Fibroblast of mammary gland (primary cell): ENCODE measurements around the gene ABCG1.

Experiments
- DNase-seq: peaks from one replicate; pipeline ENCODE4 v3.0.0-alpha.2; 2010; ENCODE audit warnings: low read depth
- H3K4me3 ChIP-seq: 2 replicates; pipeline ENCODE4 v1.5.1; 2011; ENCODE audit warnings: low read depth, mild to moderate bottlenecking, low read length, moderate library complexity; ENCODE audit not compliant: control insufficient read depth
- CTCF ChIP-seq: conservative IDR thresholded peaks from 2 replicates; pipeline ENCODE4 v1.5.1; 2011; ENCODE audit warnings: low read depth, low read length, inconsistent platforms; ENCODE audit not compliant: control insufficient read depth, insufficient read depth

The ABCG1 gene

GRCh38 chr21:42265231-42265812, 46.4 kb downstream of the ABCG1 start:
- no peak for DNase-seq
- TF ChIP-seq CTCF = no peak
- no peak overlapping the region for H3K4me3 ChIP-seq

- no peak for DNase-seq
- no peak for TF ChIP-seq CTCF
- no peak overlapping the region for H3K4me3 ChIP-seq
Measured at GRCh38 chr21:42266971-42267556, 48.1 kb downstream of the ABCG1 start.

GRCh38 chr21:42269386-42269785, 50.4 kb downstream of the ABCG1 start:
- no peak overlapping the region for H3K4me3 ChIP-seq

GRCh38 chr21:42271065-42271464, 52.1 kb downstream of the ABCG1 start:
- no peak for TF ChIP-seq CTCF
- DNase-seq = no peak
- no peak overlapping the region for H3K4me3 ChIP-seq

More at GRCh38 chr21:42269386-42269785, 50.4 kb downstream of the ABCG1 start:
- no peak for TF ChIP-seq CTCF
- DNase-seq = no peak

GRCh38 chr21:42272109-42272962, 53.4 kb downstream of the ABCG1 start:
- no peak for TF ChIP-seq CTCF
- no peak overlapping the region for H3K4me3 ChIP-seq

GRCh38 chr21:42272984-42273600, 54.2 kb downstream of the ABCG1 start:
- no peak for DNase-seq
- no peak for TF ChIP-seq CTCF
- no peak overlapping the region for H3K4me3 ChIP-seq

More at GRCh38 chr21:42272109-42272962, 53.4 kb downstream of the ABCG1 start:
- no peak for DNase-seq
